Measurements from ENCODE around the gene NGRN.

DNA sequence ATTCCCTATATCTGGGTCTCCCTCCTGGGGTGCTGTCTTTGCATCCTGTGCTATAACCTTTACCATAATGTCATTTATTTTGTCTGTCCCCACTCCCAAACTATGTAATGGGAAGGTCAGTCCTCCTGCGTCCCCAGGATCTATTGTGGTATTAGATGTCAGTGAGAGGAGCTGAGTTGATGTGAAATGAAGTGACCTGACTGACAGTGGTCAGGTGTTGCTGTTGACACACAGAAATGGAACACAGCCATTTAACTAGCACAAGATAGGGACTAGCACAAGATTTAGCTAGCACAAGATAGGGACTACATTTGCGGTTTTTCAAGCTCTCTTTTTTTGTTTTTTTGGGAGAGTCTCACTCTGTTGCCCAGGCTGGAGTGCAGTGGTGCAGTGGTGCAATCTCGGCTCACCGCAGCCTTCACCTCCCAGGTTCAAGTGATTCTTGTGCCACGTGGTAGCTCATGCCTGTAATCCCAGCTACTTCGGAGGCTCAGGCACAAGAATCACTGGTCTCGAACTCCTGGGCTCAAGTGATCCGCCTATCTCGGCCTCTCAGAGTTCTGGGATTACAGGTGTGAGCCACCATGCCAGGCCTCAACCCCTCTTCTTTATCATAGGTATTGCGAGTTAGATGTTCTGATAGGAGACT is 5.2 kb downstream of the NGRN start:
- TF ChIP-seq, protein P1, sequence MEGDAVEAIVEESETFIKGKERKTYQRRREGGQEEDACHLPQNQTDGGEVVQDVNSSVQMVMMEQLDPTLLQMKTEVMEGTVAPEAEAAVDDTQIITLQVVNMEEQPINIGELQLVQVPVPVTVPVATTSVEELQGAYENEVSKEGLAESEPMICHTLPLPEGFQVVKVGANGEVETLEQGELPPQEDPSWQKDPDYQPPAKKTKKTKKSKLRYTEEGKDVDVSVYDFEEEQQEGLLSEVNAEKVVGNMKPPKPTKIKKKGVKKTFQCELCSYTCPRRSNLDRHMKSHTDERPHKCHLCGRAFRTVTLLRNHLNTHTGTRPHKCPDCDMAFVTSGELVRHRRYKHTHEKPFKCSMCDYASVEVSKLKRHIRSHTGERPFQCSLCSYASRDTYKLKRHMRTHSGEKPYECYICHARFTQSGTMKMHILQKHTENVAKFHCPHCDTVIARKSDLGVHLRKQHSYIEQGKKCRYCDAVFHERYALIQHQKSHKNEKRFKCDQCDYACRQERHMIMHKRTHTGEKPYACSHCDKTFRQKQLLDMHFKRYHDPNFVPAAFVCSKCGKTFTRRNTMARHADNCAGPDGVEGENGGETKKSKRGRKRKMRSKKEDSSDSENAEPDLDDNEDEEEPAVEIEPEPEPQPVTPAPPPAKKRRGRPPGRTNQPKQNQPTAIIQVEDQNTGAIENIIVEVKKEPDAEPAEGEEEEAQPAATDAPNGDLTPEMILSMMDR (IDR thresholded peaks at IDR 0.05), result no peak
- TF ChIP-seq ZFX (IDR thresholded peaks at IDR 0.05; ENCODE audit: borderline replicate concordance), result no peak
